ENCODE results near the gene SLC25A2.
"Not testable (repeated sequence)": the region's sequence is repeated elsewhere in the genome, so short reads cannot be mapped to it uniquely, and the experiment has no call there.

The SLC25A2 gene

GRCh38 chr5:141303756-141304155 lies at the start of gene SLC25A2:
TSS of gene SLC25A2 (minus strand) at chr5:141304049. CDS start at chr5:141303865, 184 bp downstream.
- DNase-seq, result no peak

GRCh38 chr5:141351591-141351990 lies 47.7 kb upstream of the SLC25A2 start:
- DNase-seq, result no peak

- DNase-seq, result no peak
Observed at GRCh38 chr5:141349917-141350619, 46.2 kb upstream of the SLC25A2 start, which contains the start of gene PCDHGB1. TSS of gene PCDHGB1 (plus strand) at chr5:141350099. CDS start at chr5:141350261, 162 bp downstream.

- not testable (repeated sequence) for DNase-seq
Observed at GRCh38 chr5:141346017-141346416, 42.2 kb upstream of the SLC25A2 start.

GRCh38 chr5:141345327-141345726 lies 41.5 kb upstream of the SLC25A2 start:
- no peak for DNase-seq

- no peak for DNase-seq
Observed at GRCh38 chr5:141343953-141344463, 40.2 kb upstream of the SLC25A2 start.

GRCh38 chr5:141343242-141343952 lies 39.5 kb upstream of the SLC25A2 start, which contains the start of gene PCDHGA3:
TSS of gene PCDHGA3 (plus strand) at chr5:141343829. CDS start at chr5:141344034, 205 bp downstream.
- no peak for DNase-seq

GRCh38 chr5:141342773-141343172 lies 38.9 kb upstream of the SLC25A2 start:
- DNase-seq, result no peak

- not testable (repeated sequence) for DNase-seq
Observed at GRCh38 chr5:141340781-141341354, 37.0 kb upstream of the SLC25A2 start.

- DNase-seq, result no peak
Observed at GRCh38 chr5:141338538-141339306, 34.9 kb upstream of the SLC25A2 start, which contains the start of gene PCDHGA2. TSS of gene PCDHGA2 (plus strand) at chr5:141338760.

- not testable (repeated sequence) for DNase-seq
Observed at GRCh38 chr5:141332571-141332970, 28.7 kb upstream of the SLC25A2 start.

GRCh38 chr5:141330299-141331080 lies 26.6 kb upstream of the SLC25A2 start, which contains the start of gene PCDHGA1:
TSS of gene PCDHGA1 (plus strand) at chr5:141330514.
- peak; percentile 6 for DNase-seq

- DNase-seq, result no peak
Observed at GRCh38 chr5:141328231-141328630, 24.4 kb upstream of the SLC25A2 start.

GRCh38 chr5:141326088-141326854 lies 22.4 kb upstream of the SLC25A2 start:
- DNase-seq, result peak; percentile 50

GRCh38 chr5:141322261-141322660 lies 18.4 kb upstream of the SLC25A2 start:
- no peak for DNase-seq

- DNase-seq, result peak; percentile 89
Observed at GRCh38 chr5:141320225-141321169, 16.6 kb upstream of the SLC25A2 start, which contains the start of gene TAF7. TSS of gene TAF7 (minus strand) at chr5:141320784. CDS start at chr5:141320044, 740 bp downstream.

GRCh38 chr5:141319699-141320098 lies 15.8 kb upstream of the SLC25A2 start:
- DNase-seq, result no peak

GRCh38 chr5:141319202-141319601 lies 15.4 kb upstream of the SLC25A2 start:
- DNase-seq, result no peak

GRCh38 chr5:141316963-141317362 lies 13.1 kb upstream of the SLC25A2 start:
- not testable (repeated sequence) for DNase-seq

Data from T1000 (cell line).